GM19043 (cell line): Measurements from ENCODE around the gene NDUFA8.

Experiments
- ATAC-seq: cut with Tn5 transposase; IDR thresholded peaks from one replicate; pipeline ENCODE4 v1.9.1; 2021; ENCODE audit warnings: low read depth; ENCODE audit not compliant: unreplicated experiment

NDUFA8 gene

GRCh38 chr9:122140368-122141193 lies 19.0 kb downstream of the NDUFA8 start:
- no peak for ATAC-seq

DNA sequence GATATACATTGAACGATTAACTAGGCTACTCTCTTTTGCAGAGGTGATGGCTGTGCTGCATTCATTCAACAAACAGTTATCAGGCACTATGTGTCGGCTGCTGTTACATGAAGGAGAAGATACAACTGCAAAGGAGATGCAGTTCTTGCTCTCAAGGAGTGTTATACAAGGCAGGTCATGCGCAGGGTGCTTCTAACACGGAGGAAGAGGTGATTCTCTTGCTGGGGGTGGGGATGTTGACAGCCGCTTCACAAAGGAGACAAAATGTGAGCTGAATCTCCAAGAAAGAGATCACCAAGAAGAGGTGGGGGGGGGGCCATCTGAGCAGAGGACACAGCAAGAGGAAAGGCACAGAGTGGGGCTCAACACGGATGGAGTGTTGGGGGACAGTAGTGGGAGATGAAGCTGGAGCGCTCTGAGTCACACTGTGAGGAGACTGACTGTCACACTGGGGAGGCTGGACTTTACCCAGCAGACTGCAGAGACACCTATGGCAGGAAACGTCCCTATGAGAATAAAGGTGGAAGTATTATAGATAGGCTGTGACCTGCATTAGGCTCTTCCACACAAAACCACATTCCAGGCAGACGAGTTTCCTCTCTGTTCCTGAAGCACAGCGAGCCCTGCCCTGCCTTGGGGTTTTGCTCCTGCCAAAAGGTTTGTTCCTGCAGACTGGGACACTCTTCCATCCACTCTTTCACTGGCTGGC lies 20.9 kb downstream of the NDUFA8 start:
- ATAC-seq: no peak

DNA sequence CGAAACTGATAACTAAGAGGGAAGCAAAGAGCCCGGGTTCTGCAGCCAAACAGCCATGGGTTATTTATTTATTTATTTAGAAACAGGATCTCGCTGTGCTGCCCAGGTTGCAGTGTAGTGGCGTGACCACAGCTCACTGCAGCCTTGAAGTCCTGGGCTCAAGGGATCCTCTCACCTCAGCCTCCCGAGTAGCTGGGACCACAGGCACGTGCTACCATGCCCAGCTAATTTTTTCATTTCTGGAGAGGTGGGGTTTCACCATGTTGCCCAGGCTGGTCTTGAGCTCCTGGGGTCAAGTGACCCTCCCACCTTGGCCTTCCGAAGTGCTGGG lies 24.1 kb downstream of the NDUFA8 start:
- no peak for ATAC-seq

DNA sequence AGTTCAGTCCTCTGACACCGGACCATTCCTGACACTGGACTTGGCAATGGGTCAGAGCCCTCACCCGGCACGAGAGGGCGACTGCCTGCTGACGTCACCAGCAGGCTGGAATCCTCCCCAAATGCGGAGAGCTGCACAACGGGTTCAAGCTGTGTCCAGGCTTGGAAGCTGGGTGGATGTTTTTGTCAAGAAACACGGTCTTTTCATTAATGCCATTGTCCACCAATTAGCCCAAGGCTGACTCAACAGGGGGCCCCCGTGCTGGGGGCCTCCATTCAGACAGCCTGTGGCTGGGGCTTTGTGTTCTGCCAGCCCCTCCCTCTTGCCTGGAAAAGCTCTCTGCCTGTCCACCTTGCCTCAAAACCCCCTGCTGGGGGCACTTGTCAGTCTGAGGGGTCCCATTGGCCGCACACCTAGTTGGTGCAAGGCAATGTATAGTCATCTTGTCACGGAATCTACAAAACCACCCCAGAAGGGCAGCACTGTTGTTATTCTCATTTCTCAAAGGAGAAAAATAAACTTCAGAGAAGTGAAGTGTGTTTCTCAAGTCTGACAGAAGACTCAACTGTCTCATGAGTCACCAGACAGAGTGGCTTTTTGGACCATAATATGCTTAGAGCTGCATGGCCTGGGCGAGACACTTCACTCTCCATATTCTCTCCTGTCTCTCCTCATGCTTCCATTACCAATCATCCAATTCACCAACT lies 24.6 kb downstream of the NDUFA8 start:
- ATAC-seq: no peak

- ATAC-seq: no peak
These were observed 25.5 kb downstream of the NDUFA8 start for GRCh38 chr9:122133984-122134535.

GRCh38 chr9:122133263-122133983 lies 26.2 kb downstream of the NDUFA8 start:
- ATAC-seq: no peak

DNA sequence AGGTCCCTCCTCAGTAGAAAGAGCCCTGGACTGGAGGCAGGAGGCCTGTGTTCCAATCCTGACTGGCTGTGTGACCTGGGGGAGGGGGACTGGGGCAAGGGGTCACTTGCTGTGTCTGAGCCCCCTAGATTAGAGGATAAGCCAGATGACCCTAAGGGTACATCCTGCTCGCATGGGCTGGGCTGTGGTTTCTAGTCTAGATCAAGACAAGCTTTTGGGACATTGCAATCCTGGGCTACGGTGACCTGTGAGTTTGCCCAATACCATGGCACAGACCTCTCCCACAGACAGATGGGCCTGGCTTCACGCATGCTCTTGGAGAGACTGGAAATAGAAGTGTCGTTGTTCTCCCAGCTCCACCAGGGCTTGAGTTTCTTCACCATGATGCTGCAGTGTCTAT lies 27.0 kb downstream of the NDUFA8 start:
- ATAC-seq: no peak

DNA sequence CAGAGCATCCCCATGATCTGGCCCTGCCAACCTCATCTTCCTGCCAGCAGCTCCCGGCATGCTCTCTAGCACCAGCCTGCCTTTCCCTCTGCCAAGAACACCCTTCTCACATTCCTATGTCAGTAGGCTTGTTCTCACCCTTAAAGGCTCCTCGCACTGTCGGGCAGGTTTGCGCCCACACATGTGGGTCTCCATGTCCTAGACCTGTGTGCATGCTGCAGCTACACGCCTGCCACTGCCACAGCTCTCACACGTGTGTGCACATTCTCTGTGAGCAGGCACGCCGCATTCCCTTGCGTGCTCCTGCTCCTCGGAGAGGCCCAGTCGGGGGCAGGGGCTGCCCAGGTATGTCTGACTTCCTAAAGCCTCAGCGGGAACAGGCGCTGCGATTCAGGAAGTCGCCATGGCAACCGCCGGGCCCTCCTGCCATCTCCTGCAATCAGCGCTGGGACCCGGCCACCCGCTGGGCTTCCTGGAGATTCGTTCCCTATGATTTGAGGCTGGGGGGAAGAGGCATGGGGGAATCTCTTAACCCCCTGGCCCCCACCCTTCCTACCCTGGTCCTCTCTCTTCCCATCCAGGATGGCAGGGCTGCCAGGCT lies 28.1 kb downstream of the NDUFA8 start:
- ATAC-seq: no peak

GRCh38 chr9:122130837-122131236 lies 28.7 kb downstream of the NDUFA8 start:
- no peak for ATAC-seq

DNA sequence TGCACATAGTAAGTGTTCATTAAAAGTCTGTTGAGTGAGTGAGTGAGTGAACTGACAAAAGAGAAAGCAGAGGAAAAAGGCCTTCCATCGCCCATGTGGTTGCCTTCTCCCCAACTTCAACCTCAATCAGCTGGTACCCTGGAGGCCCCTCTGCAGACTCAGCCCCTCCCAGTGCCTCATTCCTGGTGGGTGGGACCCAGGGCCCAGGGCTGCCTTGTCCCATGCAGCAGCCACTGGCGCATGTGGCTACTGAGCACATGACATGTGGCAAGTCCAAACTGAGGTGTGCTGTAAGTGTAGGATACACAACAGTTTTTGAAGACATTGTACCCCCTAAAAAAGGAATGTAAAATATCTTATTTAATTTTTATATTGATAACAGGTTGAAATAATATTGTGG lies 29.6 kb downstream of the NDUFA8 start:
- ATAC-seq: no peak

- no peak for ATAC-seq
These were observed 30.6 kb downstream of the NDUFA8 start for GRCh38 chr9:122128969-122129343.

DNA sequence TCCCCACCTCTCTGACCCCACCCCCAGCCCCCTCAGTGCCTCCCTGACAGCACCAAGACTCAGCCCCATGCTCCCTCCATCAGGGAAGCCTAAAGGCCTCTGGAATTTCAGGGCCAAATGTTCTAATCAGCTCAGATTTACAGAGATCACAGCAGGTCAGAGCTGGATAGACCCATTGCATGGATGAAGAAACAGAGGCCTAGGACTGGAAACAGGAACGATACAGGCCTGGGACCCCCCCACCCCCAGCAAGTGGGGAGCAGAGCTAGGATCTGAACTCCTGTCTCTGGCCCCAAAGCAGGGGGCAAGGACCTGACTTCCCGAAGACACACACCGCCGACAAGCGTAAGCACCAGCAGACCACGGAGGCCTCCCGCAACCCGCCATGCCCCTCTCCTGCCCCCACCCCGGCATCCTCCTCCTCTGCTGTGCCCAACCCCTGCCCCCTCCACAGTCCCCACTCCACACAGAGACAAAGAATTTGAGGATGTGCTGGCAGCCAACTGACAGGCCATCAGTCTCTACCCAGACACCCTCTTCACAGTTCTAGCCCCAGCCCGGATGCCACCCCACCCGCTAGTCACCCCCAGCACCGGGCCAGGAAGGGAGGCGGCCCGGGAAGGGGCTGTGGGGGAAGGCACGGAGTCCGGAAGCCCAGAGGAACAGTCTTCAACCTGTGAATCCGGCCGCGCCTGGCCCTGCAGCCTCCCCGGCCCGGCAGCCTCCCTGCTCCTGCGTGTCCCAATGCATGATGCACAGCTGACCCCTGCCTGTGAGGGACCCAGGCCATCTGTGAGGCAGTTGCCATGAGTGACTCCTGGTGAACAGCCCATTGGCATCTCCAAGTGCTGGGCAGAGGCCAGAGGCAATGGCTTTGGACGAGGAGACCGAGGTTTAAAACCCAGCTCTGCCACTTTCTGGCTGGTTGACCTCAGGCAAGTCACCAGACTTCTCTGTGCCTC lies 31.3 kb downstream of the NDUFA8 start:
- no peak for ATAC-seq

DNA sequence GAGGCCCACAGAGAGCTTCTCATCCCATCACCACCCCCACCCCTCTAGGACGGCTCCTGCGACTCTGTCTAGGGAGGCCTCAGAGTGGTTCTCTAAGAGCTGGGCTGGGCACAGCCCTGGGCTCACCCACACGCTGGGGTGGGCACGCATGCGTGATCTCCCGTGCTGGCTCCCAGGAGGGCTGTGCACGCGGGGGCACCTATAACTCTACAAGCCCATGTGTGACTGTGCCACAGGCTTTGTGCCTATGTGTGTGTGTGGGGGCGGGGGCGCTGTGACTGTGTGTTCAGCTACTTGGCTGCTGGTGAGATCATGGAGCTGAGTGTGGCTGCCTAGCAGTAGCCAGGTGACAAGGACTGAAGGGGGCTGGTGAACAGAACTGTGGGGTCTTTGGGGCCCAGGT lies 32.2 kb downstream of the NDUFA8 start:
- ATAC-seq: no peak

DNA sequence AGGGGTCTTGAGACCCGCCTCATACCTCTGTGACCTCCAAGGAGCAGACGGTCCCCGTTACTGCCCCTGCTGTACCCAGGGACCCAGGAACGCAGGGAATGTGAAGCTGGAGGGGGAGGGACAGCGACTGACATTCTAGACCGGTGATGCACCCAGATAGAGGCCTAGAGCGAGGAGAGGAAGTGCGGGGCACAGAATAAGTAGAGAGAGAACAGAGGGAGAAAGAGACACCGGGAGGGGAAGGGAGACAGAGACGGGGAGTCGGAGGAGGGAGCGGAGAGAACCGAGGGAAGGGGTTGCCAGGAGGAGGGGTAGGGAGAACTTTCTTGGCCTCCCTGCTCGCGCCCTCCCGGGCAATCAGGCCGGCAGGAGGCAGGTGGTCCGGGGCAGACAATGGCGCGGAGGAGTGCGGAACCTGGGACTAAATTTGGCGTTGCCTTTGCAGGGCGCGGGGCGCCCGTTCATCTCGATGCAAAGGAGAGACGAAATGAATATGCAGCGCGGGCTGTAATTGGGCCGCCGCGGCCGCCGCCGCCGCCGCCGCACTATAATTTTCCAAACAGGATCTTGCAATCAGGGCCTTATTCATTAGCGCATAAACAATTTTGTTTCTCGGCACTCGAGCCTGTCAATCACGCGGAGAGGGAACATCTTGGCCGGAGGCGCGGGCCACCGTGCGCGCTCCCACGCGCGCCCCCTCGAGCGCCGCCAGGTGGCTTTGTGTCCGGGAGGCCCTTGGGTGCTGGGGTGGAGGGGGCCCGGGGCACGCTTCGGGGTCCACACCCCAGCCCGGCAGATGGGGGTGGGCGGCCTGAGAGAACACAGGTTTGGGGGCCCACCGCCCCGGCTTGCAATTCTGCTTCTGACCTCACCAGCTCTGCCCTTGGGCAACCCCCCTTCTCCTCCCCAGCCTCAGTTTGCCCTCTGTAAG lies 33.0 kb downstream of the NDUFA8 start:
- ATAC-seq: no peak

GRCh38 chr9:122125509-122126330 lies 33.9 kb downstream of the NDUFA8 start:
- no peak for ATAC-seq

DNA sequence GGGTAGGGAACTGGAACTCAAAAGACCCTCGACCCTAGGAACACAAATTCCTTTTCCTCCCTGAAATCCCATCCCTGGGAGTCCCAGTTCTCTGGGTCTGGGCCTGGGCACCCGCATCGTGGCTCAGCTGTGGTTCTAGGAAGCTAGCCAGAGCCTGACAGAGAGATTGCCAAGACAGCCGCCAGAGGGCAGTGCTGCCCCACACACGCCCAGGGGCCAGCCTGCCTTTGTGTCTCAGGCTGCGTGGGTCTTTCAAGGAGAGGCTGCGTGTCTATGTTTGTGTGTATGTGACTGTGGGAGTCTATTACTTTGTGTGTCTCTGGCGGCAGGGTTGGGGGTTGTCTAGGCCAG lies 34.4 kb downstream of the NDUFA8 start:
- ATAC-seq: no peak

DNA sequence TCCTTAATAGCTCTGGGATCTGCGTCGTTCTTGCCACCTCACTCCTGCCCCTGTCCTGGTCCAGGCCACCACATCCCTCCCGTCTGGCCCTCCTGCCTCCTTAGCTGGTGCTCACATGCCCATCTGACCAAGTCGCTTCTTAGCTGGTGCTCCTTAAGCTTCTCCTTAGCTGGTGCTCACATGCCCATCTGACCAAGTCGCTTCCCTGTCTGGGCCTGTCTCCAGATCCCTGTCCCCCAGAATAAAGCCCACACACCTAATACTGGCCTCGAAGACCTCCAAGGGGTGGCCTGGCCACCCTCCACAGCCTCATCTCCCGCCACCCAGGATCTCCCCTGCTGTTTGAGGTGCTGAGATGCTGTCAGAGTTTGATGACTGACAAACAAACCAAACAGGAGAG lies 35.1 kb downstream of the NDUFA8 start:
- ATAC-seq: no peak
